ENCODE data around the gene PPP1R1B. TPM values are rescaled to one million over a fixed set of nuclear protein-coding genes. Genes with fewer than 3 reads are reported as not detected.

Gene PPP1R1B
- total RNA-seq = not detected in 2 replicates

DNA sequence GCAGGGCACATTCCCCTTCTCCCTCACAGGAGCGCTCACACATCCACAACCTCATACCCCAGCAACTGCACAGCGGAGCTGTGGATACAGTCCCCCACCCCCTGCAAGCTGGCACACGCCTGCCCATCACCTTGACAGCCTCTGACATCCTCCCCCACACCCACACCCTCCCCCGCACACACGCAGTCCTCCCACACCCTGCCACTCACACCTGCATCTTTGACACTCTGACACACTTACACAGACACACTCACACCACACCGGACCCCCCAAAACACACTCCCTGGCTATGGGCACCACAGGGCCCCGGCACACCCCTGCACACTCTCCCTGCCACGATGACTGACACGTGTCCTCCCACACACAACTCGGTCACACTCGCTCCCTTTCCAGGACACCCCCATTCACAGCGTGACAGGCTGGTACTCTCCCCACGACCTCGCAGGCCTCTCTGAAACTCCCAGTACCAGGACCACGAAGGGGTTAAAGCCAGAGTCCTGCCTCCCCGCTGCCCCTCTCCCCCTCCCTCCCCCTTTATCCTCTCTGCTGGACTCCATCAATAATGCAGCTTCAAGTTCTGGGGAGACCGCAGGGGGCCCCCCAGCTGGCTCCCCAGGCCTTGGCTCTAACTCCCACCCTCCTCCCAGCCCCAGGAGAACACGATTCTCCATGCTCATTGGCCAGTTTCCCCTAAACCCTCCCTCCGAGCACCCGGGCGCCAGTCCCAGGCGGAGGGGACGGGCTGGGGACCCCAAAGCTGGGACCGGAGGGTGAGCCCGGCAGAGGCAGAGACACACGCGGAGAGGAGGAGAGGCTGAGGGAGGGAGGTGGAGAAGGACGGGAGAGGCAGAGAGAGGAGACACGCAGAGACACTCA is at the start of gene PPP1R1B:
Gene PPP1R1B, plus strand, starts transcription at position 782 of the 876 bp plus-strand sequence. CDS start 441 bp downstream, outside the sequence.

DNA sequence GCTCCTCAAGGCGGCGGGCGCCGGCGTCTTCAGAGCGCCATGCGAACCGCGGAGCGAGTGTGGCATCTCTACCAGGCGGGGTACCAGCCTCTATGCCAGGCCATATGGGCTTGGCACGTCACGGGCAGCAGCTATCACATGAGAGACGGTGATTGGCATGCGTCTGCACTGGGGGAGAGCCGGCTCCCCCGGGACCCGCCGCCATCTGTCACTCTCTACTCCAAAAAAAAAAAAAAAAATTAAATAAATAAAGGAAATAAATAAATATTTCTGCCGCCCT is 19.0 kb upstream of the PPP1R1B start, which contains the start of gene NEUROD2:
Gene NEUROD2, minus strand, starts transcription at position 70 of the 280 bp plus-strand sequence. CDS start 1,321 bp downstream, outside the sequence.

DNA sequence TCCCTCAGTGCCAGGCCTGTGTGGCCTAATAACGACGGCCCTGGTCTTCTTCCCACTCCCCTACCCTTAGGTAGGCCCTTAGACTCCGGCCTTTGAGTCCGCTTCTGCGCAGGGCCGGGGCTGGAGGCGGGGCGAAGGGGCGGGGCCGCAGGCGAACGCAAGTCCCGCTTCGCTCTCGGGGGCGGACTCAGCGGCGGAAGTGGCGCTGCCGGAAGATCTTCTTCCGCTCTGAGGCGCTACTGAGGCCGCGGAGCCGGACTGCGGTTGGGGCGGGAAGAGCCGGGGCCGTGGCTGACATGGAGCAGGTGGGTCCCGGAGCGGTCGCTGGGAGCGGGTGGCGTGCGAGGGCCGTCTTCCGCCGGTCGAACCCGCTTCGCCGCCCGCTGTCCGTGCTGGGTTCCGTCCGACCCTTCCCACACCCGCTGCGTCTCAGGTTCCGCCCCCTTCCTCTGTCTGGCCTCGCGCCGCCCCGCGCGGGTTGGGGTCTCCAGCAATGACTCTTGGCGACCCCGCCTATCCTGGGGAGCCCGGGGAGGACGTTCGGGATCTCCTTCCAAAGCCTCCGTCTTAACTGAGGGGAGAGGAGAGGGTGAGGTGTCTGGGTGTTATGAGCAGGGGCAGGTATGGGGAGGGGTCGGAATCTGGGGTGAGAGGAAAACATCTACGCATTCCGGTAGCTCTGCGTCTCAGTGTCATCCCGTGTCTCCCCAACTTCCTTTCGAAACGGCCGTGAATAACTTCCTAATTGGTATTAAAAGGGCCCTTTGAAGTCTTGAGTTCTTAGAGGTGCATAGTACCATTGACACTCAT is 10.4 kb downstream of the PPP1R1B start, which contains the start of gene STARD3:
Gene STARD3, plus strand, starts transcription at position 218 of the 810 bp plus-strand sequence. CDS start 16,388 bp downstream, outside the sequence.

DNA sequence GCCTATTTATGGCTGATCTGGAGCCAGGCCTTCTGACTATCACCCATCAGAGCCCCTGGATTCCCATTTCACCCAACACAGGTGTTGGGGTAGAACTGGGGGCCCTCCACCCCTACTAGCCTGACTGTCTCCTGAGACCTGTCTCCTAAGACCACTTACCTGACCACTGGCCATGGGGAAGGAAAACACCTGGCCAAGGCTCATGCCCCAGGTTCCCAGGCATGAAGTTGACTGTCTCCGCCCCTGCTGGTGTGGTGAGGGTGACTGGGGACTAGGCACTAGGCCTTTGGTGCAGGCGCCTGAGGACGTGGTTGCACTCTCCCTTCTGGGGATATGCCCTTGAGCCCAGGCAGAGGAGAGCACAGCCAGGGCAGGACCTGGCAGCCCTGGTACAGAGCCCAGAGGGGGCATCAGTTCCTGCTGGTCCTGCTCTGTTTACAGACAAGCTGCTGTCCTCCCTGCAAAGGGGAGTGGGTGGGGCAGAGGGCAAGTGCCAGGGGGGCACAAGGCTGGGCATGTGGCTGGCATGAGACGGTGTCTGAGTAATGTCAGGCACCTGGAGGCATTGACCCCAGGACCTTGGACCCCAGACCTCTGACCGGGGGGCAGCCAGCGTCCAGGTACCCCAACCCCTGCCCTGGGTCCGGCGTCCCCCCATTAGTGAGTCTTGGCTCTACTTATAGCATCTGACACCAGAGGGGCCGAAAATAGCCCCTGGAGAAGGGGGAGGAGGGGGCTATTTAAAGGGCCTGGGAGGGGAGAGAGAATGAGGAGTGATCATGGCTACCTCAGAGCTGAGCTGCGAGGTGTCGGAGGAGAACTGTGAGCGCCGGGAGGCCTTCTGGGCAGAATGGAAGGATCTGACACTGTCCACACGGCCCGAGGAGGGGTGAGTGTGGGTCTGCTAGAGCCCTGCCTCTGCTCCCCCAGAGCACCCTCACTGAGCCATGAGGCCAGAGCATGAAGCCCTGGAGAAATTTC is 38.1 kb downstream of the PPP1R1B start, which contains the start of gene TCAP:
Gene TCAP, plus strand, starts transcription at position 769 of the 981 bp plus-strand sequence. Its CDS starts 11 bp downstream, at position 780.

GRCh38 chr17:39667945-39668924 is 41.5 kb downstream of the PPP1R1B start, which contains the start of gene PNMT:
Gene PNMT (plus strand): TSS chr17:39668453. CDS start chr17:39668476, 23 bp downstream.

Other genes with a start within 250 kb of the PPP1R1B start
- gene FBXL20, start 225.3 kb upstream of the PPP1R1B start, total RNA-seq = 5.3 and 6.2 TPM in 2 replicates
- 20.2 and 21.7 TPM in 2 replicates for gene MED1, start 175.7 kb upstream of the PPP1R1B start, total RNA-seq
- 21.5 and 23.2 TPM in 2 replicates for gene CDK12, start 165.5 kb upstream of the PPP1R1B start, total RNA-seq
- not detected in 2 replicates for gene NEUROD2, start 19.0 kb upstream of the PPP1R1B start, total RNA-seq
- gene STARD3, start 10.2 kb downstream of the PPP1R1B start, total RNA-seq = 25.6 and 34.7 TPM in 2 replicates
- gene TCAP, start 38.4 kb downstream of the PPP1R1B start, total RNA-seq = 0.15 TPM in 1 of 2 replicates, not detected in the other
- 0.20 TPM in 1 of 2 replicates, not detected in the other for gene PNMT, start 41.5 kb downstream of the PPP1R1B start, total RNA-seq
- 3.0 and 3.1 TPM in 2 replicates for gene PGAP3, start 61.1 kb downstream of the PPP1R1B start, total RNA-seq
- gene ERBB2, start 73.1 kb downstream of the PPP1R1B start, total RNA-seq = 12.5 and 13.5 TPM in 2 replicates
- 77.2 and 85.3 TPM in 2 replicates for gene MIEN1, start 103.6 kb downstream of the PPP1R1B start, total RNA-seq
- gene GRB7, start 111.0 kb downstream of the PPP1R1B start, total RNA-seq = 0.27 and 0.30 TPM in 2 replicates
- not detected in 2 replicates for gene IKZF3, start 237.4 kb downstream of the PPP1R1B start, total RNA-seq
- not detected in 2 replicates for gene ZPBP2, start 241.2 kb downstream of the PPP1R1B start, total RNA-seq

All from mammary microvascular endothelial cell (primary cell).